Amniotic epithelial cell (primary cell): ENCODE data around the gene NUCB2.

Experiments used
- DNase-seq: peaks from one replicate; pipeline ENCODE4 v3.0.0-alpha.2; 2010; ENCODE audit warnings: low read depth

Gene NUCB2

GRCh38 chr11:17333799-17334586, 57.5 kb downstream of the NUCB2 start:
- DNase-seq: no peak

DNA sequence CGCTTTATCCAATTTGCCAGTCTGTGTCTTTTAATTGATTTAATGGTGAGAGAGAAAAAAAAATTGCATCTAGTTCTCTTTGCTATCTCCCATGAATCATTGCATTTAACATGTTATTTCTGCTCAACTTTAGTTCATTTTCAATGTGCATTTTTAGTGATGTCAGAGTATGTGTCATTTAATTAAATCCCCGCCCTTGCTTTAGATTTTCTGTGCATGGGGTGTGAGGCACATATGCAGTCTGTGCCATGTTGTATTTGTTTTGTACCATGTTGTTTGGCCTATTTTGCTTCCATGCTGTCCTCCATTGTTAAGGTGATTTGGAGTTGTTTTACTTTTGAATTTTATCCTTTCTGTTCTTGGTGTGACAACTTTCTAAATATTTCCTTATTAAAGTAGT, 66.7 kb downstream of the NUCB2 start:
- no peak for DNase-seq

GRCh38 chr11:17343907-17344306, 67.4 kb downstream of the NUCB2 start:
- DNase-seq: peak; percentile 83

- no peak for DNase-seq
Observed at GRCh38 chr11:17347676-17348075, 71.1 kb downstream of the NUCB2 start.

DNA sequence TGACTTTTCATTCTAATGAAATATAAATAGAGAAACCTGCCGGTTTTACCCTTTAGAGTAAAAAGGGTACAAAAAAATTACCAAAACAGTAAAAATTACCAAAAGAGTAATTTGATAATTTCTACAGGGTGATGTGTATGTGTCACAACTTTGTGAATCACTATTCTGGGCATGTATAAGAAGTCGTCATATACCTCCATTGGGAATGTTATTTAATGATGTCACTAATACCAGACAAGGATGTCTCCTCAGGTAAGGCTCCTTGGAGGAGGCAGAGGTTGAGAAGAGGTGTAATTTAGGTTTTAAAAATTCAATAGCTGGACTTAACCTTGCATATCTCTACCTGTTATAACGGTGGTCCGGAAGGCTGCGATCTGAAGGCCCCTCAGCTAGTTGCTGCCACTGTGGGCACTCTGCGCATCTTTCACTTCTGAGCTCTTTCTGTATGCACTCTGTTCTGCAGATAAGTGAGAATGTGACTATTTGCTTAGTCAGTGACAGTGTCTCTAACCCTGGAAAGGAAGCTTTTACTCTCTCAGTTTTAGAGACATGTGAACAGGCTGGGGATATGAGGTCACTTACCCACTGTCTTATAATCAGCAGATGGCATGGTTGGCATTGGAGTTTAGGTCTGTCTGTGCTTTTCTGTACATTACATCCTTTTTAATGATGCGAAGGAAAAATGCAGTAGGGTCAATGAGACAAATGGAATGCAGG, 74.1 kb downstream of the NUCB2 start:
- no peak for DNase-seq

- no peak for DNase-seq
Observed at GRCh38 chr11:17351172-17351509, 74.6 kb downstream of the NUCB2 start.

GRCh38 chr11:17351510-17352176, 75.1 kb downstream of the NUCB2 start, which contains the start of gene NCR3LG1:
Gene NCR3LG1 (plus strand): TSS chr11:17351800. CDS start chr11:17351970, 170 bp downstream.
- DNase-seq: peak; percentile 85

DNA sequence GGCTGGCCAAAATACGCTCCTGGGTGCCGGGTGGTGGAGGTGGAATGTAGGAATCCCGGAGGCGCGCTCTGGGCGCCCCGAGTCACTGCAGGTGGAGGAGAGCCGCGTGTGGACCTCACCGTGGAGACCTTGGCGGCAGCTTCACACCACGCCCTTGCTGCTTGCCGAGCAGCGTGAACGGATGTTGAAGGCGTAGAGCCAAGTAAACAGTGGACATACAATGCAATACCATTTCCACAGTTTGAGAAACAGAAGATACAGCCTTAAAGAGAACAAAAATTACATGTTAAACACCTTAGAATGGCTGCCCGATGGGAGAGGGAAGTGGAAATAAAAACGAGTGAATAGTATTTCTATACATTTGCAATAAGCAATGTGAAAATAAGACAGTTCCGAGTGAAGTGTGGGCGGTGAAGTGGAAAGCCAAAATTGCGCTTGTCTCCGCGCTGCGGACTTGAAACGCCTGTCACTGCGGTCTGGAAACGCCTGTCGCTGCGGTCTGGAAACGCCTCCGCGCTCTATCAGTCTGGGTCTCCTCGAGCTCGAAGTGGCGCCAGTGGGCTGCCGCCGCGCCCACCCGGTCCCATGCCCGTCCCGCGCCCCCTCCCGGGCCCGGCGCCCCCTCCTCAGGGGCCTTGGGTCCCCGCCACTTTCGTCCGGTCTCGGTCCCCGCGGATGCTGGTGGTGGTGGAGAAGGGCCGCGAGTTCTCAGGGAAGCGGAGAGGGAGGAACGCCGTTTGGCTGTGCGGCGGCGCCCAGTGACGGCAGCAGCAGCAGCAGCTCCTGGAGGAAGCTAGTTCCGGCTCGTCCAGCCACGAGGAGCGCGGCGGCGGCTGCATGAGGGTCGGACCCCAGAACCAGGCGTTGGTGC, 76.6 kb downstream of the NUCB2 start:
- peak; percentile 71 for DNase-seq

DNA sequence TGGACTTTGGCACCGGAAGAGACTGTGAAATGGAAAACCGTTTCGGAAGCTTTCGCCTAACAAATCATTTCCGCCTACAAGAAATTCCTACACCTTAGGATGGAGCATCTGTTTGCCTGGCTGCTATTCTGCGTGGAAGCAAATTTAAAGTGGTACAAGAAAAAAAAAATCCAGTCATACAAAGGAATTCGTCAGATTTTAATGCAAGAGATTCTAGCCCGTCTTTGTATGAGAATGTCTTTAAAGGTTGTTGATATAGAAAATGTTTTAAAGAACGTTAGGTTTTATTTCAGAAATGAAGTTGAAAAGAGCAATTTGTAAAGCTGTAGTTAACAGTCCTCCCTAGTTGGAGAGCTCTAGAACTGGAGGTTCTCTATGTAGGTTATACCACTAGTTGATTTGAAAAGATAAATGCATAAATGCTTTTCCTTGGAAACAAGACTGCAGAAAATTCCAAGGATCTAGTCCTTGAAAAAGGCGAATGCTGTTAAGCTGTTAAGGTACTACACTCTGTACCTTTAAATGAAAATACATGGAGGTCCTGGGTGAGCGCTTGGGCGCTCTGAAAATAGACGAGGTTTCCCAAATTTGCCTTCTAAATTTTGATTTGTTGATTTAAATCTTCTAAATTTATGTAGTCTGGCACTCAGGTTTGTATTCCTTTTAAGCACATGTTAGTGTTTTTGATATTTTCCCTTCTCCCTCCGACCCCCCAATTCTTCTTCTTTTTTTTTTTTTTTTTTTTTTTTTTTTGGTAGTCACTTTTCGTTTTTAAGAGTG, 77.5 kb downstream of the NUCB2 start:
- DNase-seq: no peak

DNA sequence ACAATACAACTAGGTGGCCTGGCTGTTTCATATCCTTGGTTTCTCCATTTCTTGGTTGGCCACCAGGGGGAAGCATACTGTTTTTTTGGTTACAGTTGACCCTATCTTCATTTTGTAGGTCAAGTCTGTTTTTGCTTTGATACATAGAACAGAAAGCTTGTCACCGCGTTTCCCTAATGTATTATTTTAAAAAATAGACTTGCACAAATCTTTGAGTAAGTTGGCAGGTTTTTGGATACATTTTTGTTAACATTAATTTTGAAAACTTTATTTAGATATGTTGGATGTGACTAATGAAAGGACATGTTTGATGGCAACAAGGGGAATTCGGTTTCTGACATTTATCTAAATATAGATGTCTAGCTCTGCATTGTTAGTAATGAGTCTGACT, 78.1 kb downstream of the NUCB2 start:
- peak; percentile 70 for DNase-seq

DNA sequence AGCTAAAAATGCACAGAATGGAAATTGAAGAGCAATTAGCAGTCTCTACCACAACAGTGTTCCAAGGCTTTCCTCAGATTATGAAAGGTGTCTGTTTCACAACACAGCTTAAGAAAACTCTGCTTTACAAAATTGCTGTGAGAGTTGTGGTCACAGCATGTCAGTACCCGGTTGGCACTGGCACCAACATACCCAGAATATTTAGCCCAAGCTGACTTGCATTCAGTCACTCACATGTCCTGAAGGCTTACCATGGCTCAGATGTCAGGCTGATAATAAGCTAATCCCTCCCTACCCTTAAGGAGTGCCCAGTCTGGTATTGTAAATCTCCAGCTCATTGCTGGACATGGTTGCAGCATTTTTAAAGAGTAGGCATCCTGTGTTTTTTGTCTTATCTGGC, 90.0 kb downstream of the NUCB2 start:
- peak; percentile 58 for DNase-seq

DNA sequence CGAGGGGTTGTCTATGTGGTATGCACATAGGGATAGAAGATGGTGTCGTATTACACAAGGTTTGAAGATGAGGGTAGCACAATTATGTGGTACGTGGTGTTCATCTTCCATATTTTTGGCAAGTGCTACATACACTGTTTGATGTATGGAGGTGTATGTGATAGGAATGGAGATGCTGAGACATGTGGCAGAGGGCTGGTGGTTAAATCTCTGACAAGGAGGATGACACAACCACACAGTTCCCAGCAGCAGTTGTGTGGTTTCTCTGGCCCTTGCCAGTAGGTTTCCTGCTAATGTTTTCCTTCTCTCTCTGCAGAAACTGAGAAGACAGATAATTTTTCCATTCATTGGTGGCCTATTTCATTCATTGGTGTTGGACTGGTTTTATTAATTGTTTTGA, 92.0 kb downstream of the NUCB2 start:
- no peak for DNase-seq

- DNase-seq: no peak
Observed at GRCh38 chr11:17369094-17369493, 92.6 kb downstream of the NUCB2 start.

DNA sequence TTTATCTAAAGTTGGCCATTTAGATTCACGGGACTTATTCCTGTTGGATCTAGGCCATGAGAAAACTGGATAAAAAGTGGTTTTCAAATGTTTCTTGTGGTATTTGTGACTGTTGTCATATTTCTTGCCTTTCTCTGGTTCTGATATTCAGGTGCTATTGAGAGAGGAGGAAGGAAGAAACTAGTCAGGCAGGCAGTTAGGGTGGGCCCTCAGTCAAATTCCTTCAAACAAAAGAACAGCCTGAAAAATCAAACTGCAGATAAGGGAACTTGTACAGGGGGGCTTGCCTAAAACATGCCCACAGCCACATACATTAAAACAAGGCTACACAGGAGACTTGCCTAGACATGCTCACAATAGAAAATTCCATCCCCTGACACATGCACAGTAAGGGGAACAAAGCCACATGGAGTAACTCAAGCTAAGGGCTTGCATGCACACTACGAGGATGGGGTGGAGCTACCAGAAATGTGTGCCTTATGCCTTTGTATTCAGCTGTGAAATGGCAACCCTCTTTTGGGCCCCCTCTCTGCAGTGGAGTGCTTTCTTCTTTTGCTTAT, 93.2 kb downstream of the NUCB2 start:
- no peak for DNase-seq

DNA sequence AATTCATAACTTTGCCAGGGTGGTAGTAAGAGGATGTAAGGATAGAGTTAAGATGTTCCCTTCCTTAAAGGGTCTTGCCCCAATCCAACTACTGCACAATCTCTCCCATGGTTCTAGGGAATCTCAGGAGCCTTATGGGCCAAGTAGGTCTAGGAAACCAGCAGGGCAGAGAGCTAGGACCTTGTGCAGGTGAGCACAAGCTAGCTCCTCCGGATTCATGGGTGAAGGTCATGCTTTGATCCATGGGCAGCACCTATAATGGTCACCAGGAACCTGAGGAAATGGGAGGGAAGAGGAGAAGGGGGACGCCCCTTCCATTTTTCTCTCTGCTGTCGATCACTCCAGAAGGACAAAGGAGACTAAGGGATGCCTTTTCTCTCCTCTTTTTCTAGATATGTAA, 95.1 kb downstream of the NUCB2 start:
- peak; percentile 80 for DNase-seq

- DNase-seq: no peak
Observed at GRCh38 chr11:17375547-17375946, 99.0 kb downstream of the NUCB2 start.

- no peak for DNase-seq
Observed at GRCh38 chr11:17376493-17376892, 100.0 kb downstream of the NUCB2 start.

- no peak for DNase-seq
Observed at GRCh38 chr11:17378655-17379054, 102.1 kb downstream of the NUCB2 start.

DNA sequence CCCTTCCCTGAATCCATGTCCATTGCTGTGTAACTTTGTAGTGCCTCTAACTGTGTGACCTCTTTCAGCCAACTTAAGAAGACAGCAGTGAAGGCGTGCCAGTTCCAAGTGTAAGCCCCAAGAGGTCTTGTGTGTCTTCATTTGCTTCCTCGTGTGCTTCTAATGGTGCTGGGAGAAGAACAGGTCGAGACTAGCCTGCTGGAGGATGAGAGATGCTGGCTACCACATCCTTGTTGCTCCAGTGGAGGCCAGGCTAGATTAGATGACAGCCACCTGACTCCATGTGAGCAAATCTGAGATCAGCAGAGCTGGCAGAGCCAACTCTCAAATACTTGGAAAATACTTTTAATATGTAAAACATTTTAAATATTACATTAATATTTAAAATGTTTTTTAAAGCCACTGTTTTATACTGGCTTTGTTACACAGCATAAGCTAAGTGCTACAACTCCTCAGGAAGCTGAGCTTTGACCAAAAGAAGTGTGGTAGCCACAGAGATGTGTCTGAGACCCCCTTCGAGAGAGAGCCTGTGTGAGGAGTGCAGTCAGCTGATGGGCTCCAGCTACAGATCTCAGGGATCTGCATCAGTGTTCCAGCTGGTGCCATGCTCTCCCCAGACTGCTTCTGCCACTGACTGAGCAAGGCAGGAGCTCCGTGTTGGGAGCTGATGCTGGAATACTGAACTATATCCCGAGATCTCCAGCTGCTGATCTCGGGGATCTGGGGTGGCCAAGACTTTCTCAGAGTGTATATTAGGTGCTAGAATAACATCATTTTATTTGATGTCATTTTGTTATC, 103.0 kb downstream of the NUCB2 start:
- no peak for DNase-seq

DNA sequence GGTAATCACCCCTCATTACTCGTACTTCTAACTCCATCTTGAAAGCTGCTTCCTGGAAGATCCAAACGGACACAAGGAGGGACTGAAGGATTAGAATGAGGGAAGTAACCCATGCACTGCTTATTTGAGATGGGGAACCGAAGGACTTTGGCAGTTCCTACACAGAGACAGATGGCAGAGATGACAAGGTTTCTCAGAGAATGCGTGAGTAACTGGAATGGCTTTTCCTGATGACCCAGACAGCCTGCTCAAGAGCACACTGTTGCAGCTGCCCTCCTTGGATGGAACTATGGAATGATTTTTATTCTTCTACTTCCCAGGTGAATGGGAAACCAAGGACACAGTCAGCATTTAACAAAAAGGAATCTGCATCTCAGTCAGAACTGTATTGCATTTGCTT, 104.6 kb downstream of the NUCB2 start:
- DNase-seq: peak; percentile 22
